ENCODE results near the gene ECPAS.

Gene ECPAS

DNA sequence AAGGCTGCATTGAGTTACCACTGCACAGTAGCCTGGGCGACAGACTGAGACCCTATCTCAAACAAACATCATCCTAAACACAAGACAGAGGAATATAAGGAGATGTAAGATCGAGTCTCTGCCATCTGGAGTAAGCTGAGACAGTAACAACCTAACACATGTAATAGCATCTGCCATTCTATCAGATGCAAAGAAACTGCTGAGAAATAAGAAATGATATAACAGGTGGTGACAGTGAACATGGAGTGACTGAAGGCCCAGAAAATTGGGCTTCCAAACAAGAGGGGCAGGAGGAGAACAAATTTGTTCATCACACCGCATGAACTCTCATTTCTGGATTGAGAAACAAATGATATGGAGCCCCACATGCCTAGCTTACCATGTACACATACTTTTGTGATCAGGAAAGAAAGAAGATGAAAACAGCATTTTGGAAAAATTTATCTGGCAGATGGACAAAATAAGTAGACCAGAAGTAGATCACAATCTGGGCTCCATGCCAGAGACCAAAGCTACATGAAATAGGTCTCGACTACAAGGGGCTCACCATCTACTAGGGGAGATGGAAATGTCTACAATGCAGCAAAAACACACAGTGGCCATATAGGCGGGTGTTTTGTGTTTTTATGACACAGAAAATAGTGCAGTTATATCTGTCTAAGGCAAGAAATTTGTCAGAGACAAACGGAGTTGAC, 45.5 kb downstream of the ECPAS start:
- TF ChIP-seq, protein P1, sequence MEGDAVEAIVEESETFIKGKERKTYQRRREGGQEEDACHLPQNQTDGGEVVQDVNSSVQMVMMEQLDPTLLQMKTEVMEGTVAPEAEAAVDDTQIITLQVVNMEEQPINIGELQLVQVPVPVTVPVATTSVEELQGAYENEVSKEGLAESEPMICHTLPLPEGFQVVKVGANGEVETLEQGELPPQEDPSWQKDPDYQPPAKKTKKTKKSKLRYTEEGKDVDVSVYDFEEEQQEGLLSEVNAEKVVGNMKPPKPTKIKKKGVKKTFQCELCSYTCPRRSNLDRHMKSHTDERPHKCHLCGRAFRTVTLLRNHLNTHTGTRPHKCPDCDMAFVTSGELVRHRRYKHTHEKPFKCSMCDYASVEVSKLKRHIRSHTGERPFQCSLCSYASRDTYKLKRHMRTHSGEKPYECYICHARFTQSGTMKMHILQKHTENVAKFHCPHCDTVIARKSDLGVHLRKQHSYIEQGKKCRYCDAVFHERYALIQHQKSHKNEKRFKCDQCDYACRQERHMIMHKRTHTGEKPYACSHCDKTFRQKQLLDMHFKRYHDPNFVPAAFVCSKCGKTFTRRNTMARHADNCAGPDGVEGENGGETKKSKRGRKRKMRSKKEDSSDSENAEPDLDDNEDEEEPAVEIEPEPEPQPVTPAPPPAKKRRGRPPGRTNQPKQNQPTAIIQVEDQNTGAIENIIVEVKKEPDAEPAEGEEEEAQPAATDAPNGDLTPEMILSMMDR (IDR thresholded peaks at IDR 0.05): no peak
- no peak for TF ChIP-seq ZFX (IDR thresholded peaks at IDR 0.05; ENCODE audit: borderline replicate concordance)
- no peak overlapping the region for H3K27ac ChIP-seq

DNA sequence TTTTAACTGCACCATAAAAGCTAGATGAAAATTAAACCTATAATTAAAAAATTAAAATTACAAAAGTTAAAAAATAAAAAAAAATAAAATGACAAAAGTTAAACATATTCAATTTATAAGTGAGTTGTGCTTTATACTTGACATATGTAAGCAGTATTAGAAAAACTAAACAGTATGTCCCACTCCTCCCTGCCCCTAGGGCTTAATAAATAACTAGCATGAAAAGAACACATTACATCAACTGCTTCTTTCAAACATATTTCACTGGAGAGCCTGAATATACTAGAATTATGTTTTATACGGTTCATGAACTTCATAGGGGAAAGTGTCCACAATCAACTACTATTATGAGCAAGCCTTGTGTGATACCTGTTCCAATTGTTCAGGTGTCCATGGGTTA, 47.6 kb downstream of the ECPAS start:
- TF ChIP-seq, protein P1 (IDR thresholded peaks at IDR 0.05): no peak
- no peak for TF ChIP-seq ZFX (IDR thresholded peaks at IDR 0.05; ENCODE audit: borderline replicate concordance)
- peak overlapping the region; percentile 73 for H3K27ac ChIP-seq

DNA sequence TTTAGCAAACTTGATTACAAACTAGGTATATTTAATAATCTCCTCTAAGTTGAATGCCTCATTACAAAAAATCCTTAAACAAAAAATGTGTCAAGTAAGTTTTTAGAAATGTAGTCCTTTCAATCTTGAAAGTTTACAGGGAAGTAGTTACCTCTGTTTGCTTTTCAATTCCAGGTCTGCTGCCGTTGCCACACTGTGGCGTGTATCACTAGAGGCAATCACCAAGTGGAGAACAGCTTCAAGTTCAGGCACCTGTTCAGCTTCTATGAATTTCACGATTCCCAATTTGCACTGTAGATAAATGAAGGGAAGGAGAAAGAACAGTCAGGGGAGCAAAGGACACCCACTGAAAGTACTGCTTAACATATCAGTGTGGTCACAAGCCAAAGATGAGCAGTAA, 51.1 kb downstream of the ECPAS start:
- H3K27ac ChIP-seq: no peak overlapping the region
- TF ChIP-seq, protein P1 (IDR thresholded peaks at IDR 0.05): no peak
- no peak for TF ChIP-seq ZFX (IDR thresholded peaks at IDR 0.05; ENCODE audit: borderline replicate concordance)

DNA sequence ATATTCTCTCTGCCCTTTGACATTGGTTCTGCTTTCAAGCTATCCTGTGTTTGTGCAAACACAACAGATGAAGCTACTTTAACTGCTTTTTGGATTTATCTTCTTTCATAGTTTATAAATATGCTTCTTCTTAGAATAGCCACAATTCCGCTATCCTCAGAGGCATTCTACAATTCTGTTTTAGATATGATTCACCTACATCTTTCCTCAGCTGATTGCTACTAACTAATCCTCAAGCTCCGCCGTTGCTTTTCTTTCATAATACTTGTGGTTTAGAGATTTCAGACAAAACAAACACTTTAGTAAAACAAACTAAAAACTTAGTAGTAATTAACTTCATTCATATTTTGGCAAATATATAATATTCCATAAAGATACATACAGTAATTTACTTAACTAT, 52.5 kb downstream of the ECPAS start:
- no peak overlapping the region for H3K27ac ChIP-seq
- TF ChIP-seq, protein P1 (IDR thresholded peaks at IDR 0.05): no peak
- TF ChIP-seq ZFX (IDR thresholded peaks at IDR 0.05; ENCODE audit: borderline replicate concordance): no peak

DNA sequence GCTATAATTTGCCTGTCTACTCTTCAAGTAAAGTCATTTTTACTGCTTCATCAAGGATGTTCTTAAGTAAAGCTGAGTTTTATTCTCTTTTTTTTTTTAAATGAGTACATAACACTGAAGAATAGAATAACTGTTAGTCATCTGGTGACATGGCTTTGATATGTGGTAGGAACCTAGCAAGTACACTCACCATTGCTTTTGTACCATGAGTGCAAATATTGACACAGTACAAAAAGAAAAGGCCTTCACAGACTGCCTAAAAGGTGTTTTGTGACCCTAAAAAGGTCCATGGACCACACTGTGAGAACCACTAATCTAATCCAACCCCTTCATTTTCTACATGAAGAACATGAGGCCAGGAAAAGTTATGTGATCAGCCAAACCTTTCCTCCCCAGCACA, 55.0 kb downstream of the ECPAS start:
- peak overlapping the region; percentile 20; the same call in 1 of the 2 replicates for H3K27ac ChIP-seq
- no peak for TF ChIP-seq ZFX (IDR thresholded peaks at IDR 0.05; ENCODE audit: borderline replicate concordance)

DNA sequence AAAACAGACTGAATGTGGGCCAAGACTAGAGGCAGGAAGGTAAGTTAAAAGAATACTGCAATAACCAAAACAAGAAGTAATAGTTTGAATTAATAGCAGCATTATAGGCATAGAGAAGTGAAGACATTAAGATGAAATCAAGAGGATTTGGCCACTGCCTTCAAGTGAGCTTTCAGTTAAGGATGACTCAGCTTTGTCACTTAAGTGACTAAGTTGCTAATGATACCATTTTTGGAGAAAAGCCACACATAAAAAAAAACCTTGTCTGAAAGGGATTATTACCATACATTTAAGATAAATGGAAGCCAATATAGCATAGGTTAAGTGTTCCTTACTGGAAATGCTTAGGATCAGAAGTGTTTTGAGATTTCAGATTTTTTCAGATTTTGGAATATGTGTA, 57.0 kb downstream of the ECPAS start:
- TF ChIP-seq, protein P1 (IDR thresholded peaks at IDR 0.05): no peak
- no peak for TF ChIP-seq ZFX (IDR thresholded peaks at IDR 0.05; ENCODE audit: borderline replicate concordance)
- no peak overlapping the region for H3K27ac ChIP-seq

DNA sequence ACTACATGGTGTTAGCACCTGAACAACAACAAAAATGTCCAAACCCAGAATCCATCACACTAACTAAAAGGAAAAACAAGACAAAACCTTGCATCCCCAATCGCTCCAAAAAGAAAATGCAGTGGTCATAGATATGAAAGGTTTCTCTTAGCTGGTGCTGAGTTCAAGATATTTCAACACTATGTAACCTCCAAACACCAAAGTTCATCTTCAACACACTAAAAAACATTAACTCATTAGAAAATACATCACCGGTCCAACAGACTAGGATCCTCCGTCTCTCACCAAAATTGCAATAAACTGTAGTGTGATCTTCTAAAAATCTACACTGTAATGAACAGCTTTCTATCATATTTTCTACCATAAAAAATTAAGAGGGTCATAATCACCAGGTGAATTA, 60.8 kb downstream of the ECPAS start:
- no peak overlapping the region for H3K27ac ChIP-seq

More for the DNA sequence above, 60.8 kb downstream of the ECPAS start:
- no peak for TF ChIP-seq ZFX (IDR thresholded peaks at IDR 0.05; ENCODE audit: borderline replicate concordance)
- TF ChIP-seq, protein P1 (IDR thresholded peaks at IDR 0.05): no peak

Measured in 22Rv1 (cell line).